ENCODE data around the gene SLC6A3.

DNA sequence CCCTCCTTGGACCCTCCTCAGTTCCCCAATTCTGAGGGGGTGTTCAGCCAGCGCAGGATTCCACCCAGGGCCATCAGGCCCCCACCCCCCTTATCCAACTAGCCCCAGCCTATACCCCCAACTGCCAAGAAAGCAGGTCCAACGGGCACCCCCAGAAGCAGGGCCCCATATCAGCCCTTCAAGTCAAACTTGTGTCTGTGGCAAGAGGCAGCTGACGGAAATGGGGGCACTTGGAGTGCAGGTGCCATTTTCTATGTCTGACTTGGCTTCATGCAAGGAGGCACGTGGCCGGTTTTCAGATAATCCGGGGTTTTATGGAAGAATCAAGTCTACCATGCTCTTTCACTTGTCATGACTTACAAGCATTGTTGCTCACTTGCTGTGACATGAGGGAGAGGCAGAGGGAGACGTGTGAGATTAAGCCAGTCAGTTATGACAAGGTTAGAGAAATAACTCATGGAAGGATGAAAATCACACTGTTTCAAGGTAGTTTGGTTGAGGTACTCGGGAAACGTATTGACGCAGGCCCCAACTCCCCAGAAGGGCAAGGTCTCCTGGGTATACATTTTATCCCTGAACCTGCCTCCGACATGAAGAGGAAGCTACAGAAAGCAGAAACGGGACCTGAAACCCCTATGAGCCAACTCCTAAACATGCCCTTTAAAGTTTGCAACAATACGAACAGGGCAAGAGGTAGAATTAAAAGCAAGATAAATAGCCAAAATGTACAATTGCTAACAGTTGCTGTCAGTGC lies 73.8 kb downstream of the SLC6A3 start:
- no peak for TF ChIP-seq POLR2A (IDR thresholded peaks at IDR 0.05)
- TF ChIP-seq, protein P1, sequence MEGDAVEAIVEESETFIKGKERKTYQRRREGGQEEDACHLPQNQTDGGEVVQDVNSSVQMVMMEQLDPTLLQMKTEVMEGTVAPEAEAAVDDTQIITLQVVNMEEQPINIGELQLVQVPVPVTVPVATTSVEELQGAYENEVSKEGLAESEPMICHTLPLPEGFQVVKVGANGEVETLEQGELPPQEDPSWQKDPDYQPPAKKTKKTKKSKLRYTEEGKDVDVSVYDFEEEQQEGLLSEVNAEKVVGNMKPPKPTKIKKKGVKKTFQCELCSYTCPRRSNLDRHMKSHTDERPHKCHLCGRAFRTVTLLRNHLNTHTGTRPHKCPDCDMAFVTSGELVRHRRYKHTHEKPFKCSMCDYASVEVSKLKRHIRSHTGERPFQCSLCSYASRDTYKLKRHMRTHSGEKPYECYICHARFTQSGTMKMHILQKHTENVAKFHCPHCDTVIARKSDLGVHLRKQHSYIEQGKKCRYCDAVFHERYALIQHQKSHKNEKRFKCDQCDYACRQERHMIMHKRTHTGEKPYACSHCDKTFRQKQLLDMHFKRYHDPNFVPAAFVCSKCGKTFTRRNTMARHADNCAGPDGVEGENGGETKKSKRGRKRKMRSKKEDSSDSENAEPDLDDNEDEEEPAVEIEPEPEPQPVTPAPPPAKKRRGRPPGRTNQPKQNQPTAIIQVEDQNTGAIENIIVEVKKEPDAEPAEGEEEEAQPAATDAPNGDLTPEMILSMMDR (IDR thresholded peaks at IDR 0.05): no peak

Data from testis (tissue), 2 donors.